Spleen (tissue), 11 donors: Measurements from ENCODE around the gene NPC1. TPM values are rescaled to one million over a fixed set of nuclear protein-coding genes. Genes with fewer than 3 reads are reported as not detected.

Experiments used
- DNase-seq: peaks from one replicate; pipeline ENCODE4 v3.0.0-alpha.2; 2020
- H3K27ac ChIP-seq, 8 donors: fragments of 200-600 bp; sonication (generic) in 7 of 8; 1 replicate in 4 of 8; 2 replicates in 4 of 8; pipeline versions ENCODE4 v1.5.0 to v1.8.0; 2016 to 2021; ENCODE audit warnings: inconsistent platforms in 4 of 8, mild to moderate bottlenecking in 4 of 8, moderate library complexity in 1 of 8
- H3K27me3 ChIP-seq, 7 donors: fragments of 200-600 bp; sonication (generic) in 6 of 7; replicated peaks in 1 of 7; 1 replicate in 4 of 7; 2 replicates in 3 of 7; pipeline versions ENCODE4 v1.5.0 to v1.8.0; 2016 to 2021; ENCODE audit warnings: inconsistent platforms in 3 of 7, mild to moderate bottlenecking in 1 of 7
- H3K36me3 ChIP-seq, 6 donors: fragments of 200-600 bp; sonication (generic) in 5 of 6; 1 replicate in 4 of 6; 2 replicates in 2 of 6; pipeline versions ENCODE4 v1.5.0 to v1.8.0; 2016 to 2021; ENCODE audit warnings: inconsistent platforms in 2 of 6
- H3K4me1 ChIP-seq, 6 donors: fragments of 200-600 bp; sonication (generic) in 5 of 6; 1 replicate in 3 of 6; 2 replicates in 3 of 6; pipeline versions ENCODE4 v1.5.0 to v1.8.0; 2016 to 2021; ENCODE audit warnings: inconsistent platforms in 3 of 6
- H3K4me3 ChIP-seq, 8 donors: fragments of 200-600 bp; sonication (generic) in 7 of 8; 1 replicate in 4 of 8; 2 replicates in 4 of 8; pipeline versions ENCODE4 v1.5.0 to v1.8.0; 2016 to 2021; ENCODE audit warnings: inconsistent platforms in 4 of 8, mild to moderate bottlenecking in 4 of 8, moderate library complexity in 2 of 8
- H3K9me3 ChIP-seq, 8 donors: fragments of 200-600 bp; sonication (generic) in 7 of 8; 1 replicate in 4 of 8; 2 replicates in 4 of 8; pipeline versions ENCODE4 v1.5.0 to v1.8.0; 2016 to 2021; ENCODE audit warnings: inconsistent platforms in 4 of 8
- POLR2A ChIP-seq, 3 donors: fragments of 450-650 bp; IDR thresholded peaks; one replicate each; pipeline ENCODE4 v1.5.1; 2017; ENCODE audit warnings: antibody characterized with exemption in 3 of 3, mild to moderate bottlenecking in 1 of 3
- POLR2AphosphoS5 ChIP-seq, 3 donors: sonication (generic); formaldehyde crosslinking; IDR thresholded peaks; one replicate each; pipeline ENCODE4 v1.5.1; 2017; ENCODE audit warnings: antibody characterized with exemption in 3 of 3
- WGBS, 5 donors: extraction: QIAGEN DNeasy Blood & Tissue Kit in 3 of 5; methylation state at CpG; one replicate each; pipeline versions ENCODE4 v1.1.5 to v1.1.7; 2013 to 2018; 5-methylcytosine and 5-hydroxymethylcytosine counted together
- intact Hi-C: fragments of 100-400 bp; cut with DNase I; formaldehyde crosslinking; loops from one replicate; pipeline ENCODE4 v1.15.0; 2023; ENCODE audit warnings: low total_unique reads
- polyA plus RNA-seq, 3 donors: library from polyadenylated mRNA; stranded (reverse); fragments of 200-250 nt; gene quantifications; one replicate each; pipeline ENCODE4 v1.2.1, GENCODE V29; 2013
- total RNA-seq, 7 donors: library from RNA; depleted of rRNA in 3 of 7; stranded (reverse); fragments of >200 nt in 3 of 7; fragmentation: NEBNext Ultra II Directional in 4 of 7; extraction: Animal tissue kit (Norgen Biotek cat#: 25700) in 4 of 7; gene quantifications; one replicate each; pipeline versions ENCODE4 v1.1.0 to v1.2.1, GENCODE V29; 2016 to 2021
- TF ChIP-seq, protein P1 (sequence below), 11 experiments: fragments of 200-600 bp in 7 of 11; fragments of 450-650 bp in 4 of 11; sonication (generic) in 4 of 11; IDR thresholded peaks in 8 of 11; conservative IDR thresholded peaks in 3 of 11; 1 replicate in 7 of 11; 2 replicates in 4 of 11; pipeline versions ENCODE4 v1.4.0 to v1.8.0; 2016 to 2021; ENCODE audit warnings: antibody characterized with exemption in 11 of 11, inconsistent platforms in 4 of 11, mild to moderate bottlenecking in 1 of 11
- donor health status: healthy with polysubstance abuse.
- donor health status: DM: no; HTN: no; CAD: no; lungs with moderate emphysema.
- donor health status: DM: no; HTN: no; CAD: no.
- donor health status: Bipolar disorder and iron deficiency.
- donor health status: healthy.
- donor health status: DM: no; HTN: no; CAD: no.
- donor health status: DM: yes; HTN: yes; CAD: no.

The NPC1 gene
- total and polyA plus RNA-seq, 10 donors = 8.1 to 84.2 (median 56.0) TPM

DNA sequence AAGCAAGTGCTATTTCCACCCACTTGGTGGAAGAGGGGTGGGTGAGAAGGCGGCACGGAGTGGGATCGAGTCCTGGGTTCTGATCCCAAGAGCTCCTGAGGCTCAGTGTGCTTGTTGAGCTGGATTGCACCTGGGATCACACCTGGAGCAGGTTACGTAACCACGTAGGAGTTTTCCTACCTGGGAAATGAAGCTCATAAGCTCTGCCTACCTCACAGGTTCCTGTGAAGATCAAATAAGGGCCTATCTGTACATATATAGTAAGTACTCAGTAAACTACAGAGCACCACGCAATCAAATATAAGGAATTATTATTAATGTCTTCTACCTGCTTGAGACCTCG lies 11.0 kb downstream of the NPC1 start:
- Histone ChIP-seq H3K9me3 (no peaks in the 10 kb centered on the region), H3K4me3 (no peak overlapping the region), H3K27me3 (no peaks in the 10 kb centered on the region), H3K27ac (peak overlapping the region in 7 of 8 donors; percentile 48 to 86 (median 76)), H3K36me3 (peaks cover 0 to 69% (median 18%) of the 10 kb centered on the region in 6 donors), H3K4me1 (peaks cover 22 to 79% (median 50%) of the 10 kb centered on the region in 6 donors)
- intact Hi-C loops = no loop called here
- TF ChIP-seq POLR2AphosphoS5 (IDR thresholded peaks at IDR 0.05) (no peak), POLR2A (IDR thresholded peaks at IDR 0.05) (no peak)
- TF ChIP-seq, protein P1, sequence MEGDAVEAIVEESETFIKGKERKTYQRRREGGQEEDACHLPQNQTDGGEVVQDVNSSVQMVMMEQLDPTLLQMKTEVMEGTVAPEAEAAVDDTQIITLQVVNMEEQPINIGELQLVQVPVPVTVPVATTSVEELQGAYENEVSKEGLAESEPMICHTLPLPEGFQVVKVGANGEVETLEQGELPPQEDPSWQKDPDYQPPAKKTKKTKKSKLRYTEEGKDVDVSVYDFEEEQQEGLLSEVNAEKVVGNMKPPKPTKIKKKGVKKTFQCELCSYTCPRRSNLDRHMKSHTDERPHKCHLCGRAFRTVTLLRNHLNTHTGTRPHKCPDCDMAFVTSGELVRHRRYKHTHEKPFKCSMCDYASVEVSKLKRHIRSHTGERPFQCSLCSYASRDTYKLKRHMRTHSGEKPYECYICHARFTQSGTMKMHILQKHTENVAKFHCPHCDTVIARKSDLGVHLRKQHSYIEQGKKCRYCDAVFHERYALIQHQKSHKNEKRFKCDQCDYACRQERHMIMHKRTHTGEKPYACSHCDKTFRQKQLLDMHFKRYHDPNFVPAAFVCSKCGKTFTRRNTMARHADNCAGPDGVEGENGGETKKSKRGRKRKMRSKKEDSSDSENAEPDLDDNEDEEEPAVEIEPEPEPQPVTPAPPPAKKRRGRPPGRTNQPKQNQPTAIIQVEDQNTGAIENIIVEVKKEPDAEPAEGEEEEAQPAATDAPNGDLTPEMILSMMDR (IDR thresholded peaks at IDR 0.05 in 8 of 11, conservative IDR thresholded peaks at IDR 0.05 in 3 of 11) = no peak
- 96 to 98% (median 97%) methylated on average over 7 of the region's 7 CpGs for WGBS, 5 donors
- DNase-seq = no peak

DNA sequence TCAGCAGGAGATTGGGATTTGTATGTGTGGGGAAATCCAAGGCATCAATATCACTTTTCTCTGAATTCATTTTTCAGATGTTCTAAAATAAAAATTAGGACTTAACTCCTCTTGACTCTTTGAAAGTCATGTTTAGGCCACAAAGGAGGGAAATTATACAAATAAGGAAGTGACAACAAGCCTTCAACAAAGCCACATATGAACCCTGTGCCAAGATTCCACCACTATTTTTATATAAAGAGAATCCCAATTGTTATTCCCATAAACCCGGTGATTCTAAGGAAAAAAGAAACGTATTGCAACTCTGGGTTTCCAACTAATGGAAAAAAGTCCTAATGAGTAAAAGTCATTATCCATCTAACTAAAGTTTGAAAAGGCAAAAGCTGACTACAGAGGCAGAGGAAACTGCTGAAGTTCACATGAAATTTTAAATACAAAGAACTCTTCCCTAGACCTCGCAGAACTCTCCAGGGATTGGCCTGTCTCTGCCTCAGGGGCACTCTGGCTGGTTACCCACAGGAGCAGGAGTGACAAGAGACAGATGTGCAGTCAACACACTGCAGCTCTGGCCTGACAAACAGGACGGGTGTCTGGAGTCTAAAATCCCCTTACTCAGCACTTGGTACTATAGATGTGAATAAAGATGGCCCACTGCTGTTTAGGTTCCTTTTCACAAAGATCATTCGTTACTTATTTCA lies 11.5 kb downstream of the NPC1 start:
- WGBS, 5 donors = 58 to 70% (median 69%) methylated on average over 5 of the region's 5 CpGs
- Histone ChIP-seq H3K9me3 (no peaks in the 10 kb centered on the region), H3K27me3 (no peaks in the 10 kb centered on the region), H3K36me3 (peaks cover 0 to 69% (median 21%) of the 10 kb centered on the region in 6 donors), H3K27ac (peak overlapping the region; percentile 48 to 86 (median 77)), H3K4me3 (peak overlapping the region in 1 of 8 donors; percentile 22), H3K4me1 (peaks cover 22 to 79% (median 45%) of the 10 kb centered on the region in 6 donors)
- DNase-seq = no peak
- TF ChIP-seq POLR2AphosphoS5 (IDR thresholded peaks at IDR 0.05) = no peak
- TF ChIP-seq, protein P1 (IDR thresholded peaks at IDR 0.05 in 8 of 11, conservative IDR thresholded peaks at IDR 0.05 in 3 of 11) = no peak
- TF ChIP-seq POLR2A (IDR thresholded peaks at IDR 0.05) = no peak
- intact Hi-C loops = no loop called here

DNA sequence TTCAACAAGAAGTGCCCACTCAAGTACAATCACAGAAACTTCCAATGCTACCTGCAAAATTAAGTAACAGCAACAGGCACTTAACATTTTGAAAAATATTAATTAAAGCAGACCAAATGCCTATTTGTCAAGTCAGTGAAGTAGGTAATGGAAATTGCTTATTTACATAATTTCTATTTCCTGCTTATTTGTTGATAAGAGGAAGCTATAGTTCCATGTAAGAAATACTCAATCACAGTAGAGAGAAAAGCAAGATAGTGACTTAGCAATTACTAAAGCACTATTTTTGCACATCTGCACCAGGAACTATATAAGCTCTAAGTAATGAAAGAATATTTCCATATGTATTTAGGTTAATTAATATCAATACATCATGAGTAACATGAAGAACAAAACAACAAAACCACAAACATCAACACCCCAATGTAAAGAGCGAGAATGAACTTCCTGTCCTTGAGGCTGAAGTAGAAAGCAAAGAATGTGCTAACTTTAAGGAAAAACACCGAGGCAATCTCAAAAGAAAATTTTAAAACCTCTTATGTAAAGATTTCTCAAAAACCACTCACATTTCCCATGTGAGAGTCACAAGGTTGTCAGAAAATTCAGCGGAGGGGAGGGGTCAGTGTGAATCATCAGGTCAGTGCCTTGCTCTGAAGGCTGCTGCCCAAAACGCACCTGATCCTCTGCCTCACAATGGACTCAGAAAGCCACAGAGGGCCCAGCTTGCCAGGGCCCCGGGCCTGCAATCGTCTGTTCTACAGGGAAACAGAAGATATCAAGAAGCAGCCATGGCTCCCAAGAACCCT lies 12.5 kb downstream of the NPC1 start:
- H3K36me3 ChIP-seq = peaks cover 0 to 77% (median 29%) of the 10 kb centered on the region in 6 donors
- no peak for TF ChIP-seq POLR2A (IDR thresholded peaks at IDR 0.05)
- TF ChIP-seq, protein P1 (IDR thresholded peaks at IDR 0.05 in 8 of 11, conservative IDR thresholded peaks at IDR 0.05 in 3 of 11) = no peak
- TF ChIP-seq POLR2AphosphoS5 (IDR thresholded peaks at IDR 0.05) = no peak
- H3K4me3 ChIP-seq = peak overlapping the region in 1 of 8 donors; percentile 22
- 37 to 51% (median 40%) methylated on average over 6 of the region's 6 CpGs for WGBS, 5 donors
- H3K4me1 ChIP-seq = peaks cover 22 to 73% (median 40%) of the 10 kb centered on the region in 6 donors
- intact Hi-C loops = no loop called here
- H3K27ac ChIP-seq = peak overlapping the region; percentile 48 to 86 (median 77)
- no peaks in the 10 kb centered on the region for H3K27me3 ChIP-seq
- DNase-seq = no peak
- H3K9me3 ChIP-seq = no peaks in the 10 kb centered on the region

DNA sequence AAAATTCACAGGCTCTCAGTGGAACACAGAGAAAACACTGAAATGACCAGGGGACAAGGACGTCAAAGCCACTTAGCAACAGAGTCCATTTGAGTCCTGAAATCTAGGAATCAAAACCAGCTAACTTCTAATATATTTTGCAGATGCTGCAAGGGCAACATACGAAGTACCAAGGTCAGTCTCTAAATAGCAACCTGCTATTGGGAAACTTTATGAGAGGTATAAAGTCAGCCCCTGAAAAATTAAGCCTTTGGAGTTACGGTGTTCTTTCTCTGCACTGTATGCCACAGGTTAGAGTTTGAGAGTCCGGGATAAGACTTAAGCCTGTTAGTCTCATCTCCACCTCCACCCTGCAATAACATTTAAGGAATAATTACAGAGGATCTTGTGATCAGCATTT lies 13.3 kb downstream of the NPC1 start:
- Histone ChIP-seq H3K4me1 (peaks cover 20 to 64% (median 33%) of the 10 kb centered on the region in 6 donors), H3K27me3 (no peaks in the 10 kb centered on the region), H3K27ac (peak overlapping the region in 6 of 8 donors; percentile 65 to 86 (median 79)), H3K36me3 (peaks cover 0 to 81% (median 38%) of the 10 kb centered on the region in 6 donors), H3K9me3 (no peaks in the 10 kb centered on the region), H3K4me3 (no peak overlapping the region)
- intact Hi-C loops = no loop called here
- TF ChIP-seq POLR2A (IDR thresholded peaks at IDR 0.05) (no peak), POLR2AphosphoS5 (IDR thresholded peaks at IDR 0.05) (no peak)
- TF ChIP-seq, protein P1 (IDR thresholded peaks at IDR 0.05 in 8 of 11, conservative IDR thresholded peaks at IDR 0.05 in 3 of 11) = no peak
- 86 to 89% (median 88%) methylated on average over 4 of the region's 4 CpGs for WGBS, 5 donors
- DNase-seq = no peak
